GM12892 (cell line): ENCODE measurements around the gene GPR78.
"Not testable (repeated sequence)": the region's sequence is repeated elsewhere in the genome, so short reads cannot be mapped to it uniquely, and the experiment has no call there.

Source experiments
- DNase-seq: peaks from one replicate; pipeline ENCODE4 v3.0.0; 2011; ENCODE audit not compliant: insufficient read length
- FAIRE-seq: peaks from 2 replicates; lab custom pipeline; 2011; peaks lifted over from hg19 to GRCh38; lab: Jason Lieb, UNC
- POLR2A ChIP-seq: IDR thresholded peaks from 2 replicates; pipeline ENCODE4 v1.6.1; 2011; ENCODE audit warnings: low read depth, low read length, control low read depth
- POLR2AphosphoS5 ChIP-seq: IDR thresholded peaks from 2 replicates; pipeline ENCODE4 v1.6.1; 2011; ENCODE audit warnings: low read depth, low read length, control low read depth
- TAF1 ChIP-seq: IDR thresholded peaks from 2 replicates; pipeline ENCODE4 v1.6.1; 2011; ENCODE audit warnings: low read depth, mild to moderate bottlenecking, control low read depth, low read length, borderline replicate concordance

The GPR78 gene

GRCh38 chr4:8616831-8617230 lies 36.6 kb downstream of the GPR78 start:
- FAIRE-seq (no peak), DNase-seq (no peak)
- no peak for TF ChIP-seq TAF1
- TF ChIP-seq POLR2A: no peak
- no peak for TF ChIP-seq POLR2AphosphoS5

GRCh38 chr4:8617486-8618040 lies 37.4 kb downstream of the GPR78 start:
- TF ChIP-seq POLR2AphosphoS5: no peak
- no peak for TF ChIP-seq POLR2A
- TF ChIP-seq TAF1: no peak
- FAIRE-seq: no peak
- DNase-seq: no peak

- FAIRE-seq: no peak
- no peak for TF ChIP-seq POLR2A
- TF ChIP-seq POLR2AphosphoS5: no peak
- TF ChIP-seq TAF1: no peak
- DNase-seq: no peak
Measured at GRCh38 chr4:8618421-8618820, 38.2 kb downstream of the GPR78 start.

GRCh38 chr4:8618961-8619720 lies 38.9 kb downstream of the GPR78 start:
- no peak for FAIRE-seq
- DNase-seq: no peak
- TF ChIP-seq POLR2AphosphoS5 (no peak), POLR2A (no peak), TAF1 (no peak)

- not testable (repeated sequence) for DNase-seq, FAIRE-seq
Measured at GRCh38 chr4:8621135-8621534, 40.9 kb downstream of the GPR78 start.

- FAIRE-seq, DNase-seq: not testable (repeated sequence)
Measured at GRCh38 chr4:8624601-8625272, 44.5 kb downstream of the GPR78 start.

- DNase-seq, FAIRE-seq: not testable (repeated sequence)
Measured at GRCh38 chr4:8630240-8630905, 50.2 kb downstream of the GPR78 start.

GRCh38 chr4:8631896-8632295 lies 51.7 kb downstream of the GPR78 start:
- not testable (repeated sequence) for FAIRE-seq, DNase-seq

GRCh38 chr4:8634773-8635172 lies 54.6 kb downstream of the GPR78 start:
- DNase-seq, FAIRE-seq: not testable (repeated sequence)

GRCh38 chr4:8635897-8636554 lies 55.8 kb downstream of the GPR78 start:
- not testable (repeated sequence) for FAIRE-seq, DNase-seq
